H1 (cell line): ENCODE results near the gene FHIT. TPM values are rescaled to one million over a fixed set of nuclear protein-coding genes. Genes with fewer than 3 reads are reported as not detected.
A peak's percentile ranks its signal among the peaks of the same experiment; 100 is the strongest.

ENCODE experiments used
- CTCF ChIA-PET: fragments of 300-600 bp; sonication (Branson Sonifier 250); formaldehyde crosslinking; loops from one replicate; lab custom pipeline; 2021; ENCODE audit not compliant: partially characterized antibody; lab: Charles Lee
- POLR2A ChIA-PET: fragments of 300-600 bp; sonication (Branson Sonifier 250); formaldehyde crosslinking; loops from one replicate; lab custom pipeline; 2021; ENCODE audit warnings: inconsistent platforms; ENCODE audit not compliant: partially characterized antibody; lab: Charles Lee
- DNase-seq, 2 experiments: peaks; one replicate each; pipeline versions ENCODE4 v3.0.0 to v3.0.0-alpha.2; 2010 to 2022; ENCODE audit warnings: low spot score in 2 of 2, low read depth in 1 of 2, mixed read lengths in 1 of 2
- FAIRE-seq: peaks from 2 replicates; lab custom pipeline; 2011; peaks lifted over from hg19 to GRCh38; lab: Jason Lieb, UNC
- H2AFZ ChIP-seq: 2 replicates; pipeline ENCODE4 v1.8.1; 2012; ENCODE audit warnings: low read length, inconsistent platforms
- H2AK5ac ChIP-seq: 2 replicates; pipeline ENCODE4 v1.6.1; 2013; ENCODE audit warnings: low read depth, low read length
- H2BK120ac ChIP-seq: replicated peaks from 2 replicates; pipeline ENCODE3; 2013; ENCODE audit warnings: low read depth, low read length, inconsistent platforms
- H2BK12ac ChIP-seq: 2 replicates; pipeline ENCODE4 v1.6.1; 2013; ENCODE audit warnings: low read depth, low read length
- H2BK15ac ChIP-seq: 2 replicates; pipeline ENCODE4 v1.6.1; 2013; ENCODE audit warnings: low read length
- H2BK20ac ChIP-seq: 2 replicates; pipeline ENCODE4 v1.6.1; 2013; ENCODE audit warnings: low read length
- H2BK5ac ChIP-seq: 2 replicates; pipeline ENCODE4 v1.6.1; 2013; ENCODE audit warnings: low read depth, low read length
- H3K14ac ChIP-seq: 2 replicates; pipeline ENCODE4 v1.6.1; 2013; ENCODE audit warnings: inconsistent platforms; ENCODE audit not compliant: insufficient read length
- H3K18ac ChIP-seq: 2 replicates; pipeline ENCODE4 v1.6.1; 2013; ENCODE audit warnings: low read length; ENCODE audit errors: extremely low read depth
- H3K23ac ChIP-seq: 2 replicates; pipeline ENCODE4 v1.6.1; 2013; ENCODE audit warnings: inconsistent platforms; ENCODE audit not compliant: insufficient read length
- H3K23me2 ChIP-seq: 2 replicates; pipeline ENCODE4 v1.6.1; 2013; ENCODE audit warnings: low read depth, low read length
- H3K27ac ChIP-seq: 2 replicates; pipeline ENCODE4 v1.6.1; 2011; ENCODE audit warnings: low read depth, low read length, inconsistent platforms
- H3K27me3 ChIP-seq, 4 experiments: replicated peaks in 1 of 4; 1 replicate in 1 of 4; 2 replicates in 3 of 4; pipeline versions ENCODE4 v1.6.1 to v1.8.1; 2011 to 2013; ENCODE audit warnings: low read length in 3 of 4, mild to moderate bottlenecking in 3 of 4, inconsistent platforms in 2 of 4, mixed read lengths in 2 of 4, moderate library complexity in 1 of 4; ENCODE audit not compliant: control insufficient read depth in 3 of 4, insufficient read depth in 3 of 4; ENCODE audit errors: extremely low read depth in 1 of 4
- H3K36me3 ChIP-seq, 4 experiments: 2 replicates each; pipeline versions ENCODE4 v1.6.1 to v1.8.1; 2011 to 2013; ENCODE audit warnings: mild to moderate bottlenecking in 4 of 4, low read length in 3 of 4, moderate library complexity in 2 of 4, control low read depth in 1 of 4, inconsistent platforms in 1 of 4; ENCODE audit not compliant: insufficient read depth in 4 of 4, control insufficient read depth in 2 of 4
- H3K4ac ChIP-seq: replicated peaks from 2 replicates; pipeline ENCODE3; 2013; ENCODE audit warnings: low read length, low read depth, mixed read lengths, inconsistent platforms; ENCODE audit not compliant: insufficient read length
- H3K4me1 ChIP-seq, 4 experiments: replicated peaks in 1 of 4; 1 replicate in 1 of 4; 2 replicates in 3 of 4; pipeline versions ENCODE4 v1.6.1 to v1.8.1; 2011 to 2013; ENCODE audit warnings: low read length in 3 of 4, inconsistent platforms in 2 of 4, mixed read lengths in 1 of 4; ENCODE audit not compliant: insufficient read depth in 4 of 4, control insufficient read depth in 3 of 4
- H3K4me2 ChIP-seq, 2 experiments: 2 replicates each; pipeline versions ENCODE4 v1.6.1 to v1.8.1; 2011 to 2013; ENCODE audit warnings: low read depth in 2 of 2, low read length in 2 of 2, control low read depth in 1 of 2, inconsistent platforms in 1 of 2, mild to moderate bottlenecking in 1 of 2; ENCODE audit not compliant: insufficient read depth in 1 of 2
- H3K4me3 ChIP-seq, 4 experiments: fragments of 200-600, 300-600 bp in 1 of 4; sonication (generic), shearing (Covaris generic), sonication (Bioruptor Twin) in 1 of 4; 2 replicates each; pipeline versions ENCODE4 v1.5.1 to v1.8.1; 2011 to 2016; ENCODE audit warnings: low read length in 4 of 4, low read depth in 3 of 4, control low read depth in 2 of 4, inconsistent platforms in 2 of 4, mild to moderate bottlenecking in 2 of 4, mixed read lengths in 1 of 4, moderate library complexity in 1 of 4; ENCODE audit not compliant: insufficient read depth in 2 of 4; ENCODE audit errors: extremely low read depth in 1 of 4
- H3K56ac ChIP-seq: replicated peaks from 2 replicates; pipeline ENCODE3; 2013; ENCODE audit warnings: low read depth, mild to moderate bottlenecking, mixed read lengths, low read length, inconsistent platforms; ENCODE audit not compliant: insufficient read length
- H3K79me1 ChIP-seq: 2 replicates; pipeline ENCODE4 v1.6.1; 2013; ENCODE audit warnings: low read depth, low read length, control low read depth
- H3K79me2 ChIP-seq, 2 experiments: 2 replicates each; pipeline versions ENCODE4 v1.6.1 to v1.8.1; 2012 to 2013; ENCODE audit warnings: low read length in 2 of 2, mild to moderate bottlenecking in 2 of 2, inconsistent platforms in 1 of 2; ENCODE audit not compliant: insufficient read depth in 2 of 2, control insufficient read depth in 1 of 2
- H3K9ac ChIP-seq, 4 experiments: replicated peaks in 1 of 4; 1 replicate in 1 of 4; 2 replicates in 3 of 4; pipeline versions ENCODE4 v1.6.1 to v1.8.1; 2011 to 2013; ENCODE audit warnings: low read depth in 3 of 4, low read length in 3 of 4, control low read depth in 2 of 4, mild to moderate bottlenecking in 2 of 4, moderate library complexity in 2 of 4, inconsistent platforms in 1 of 4; ENCODE audit errors: extremely low read depth in 1 of 4
- H3K9me3 ChIP-seq, 2 experiments: 2 replicates each; pipeline versions ENCODE4 v1.6.1 to v1.8.1; 2012 to 2013; ENCODE audit warnings: mild to moderate bottlenecking in 2 of 2, moderate library complexity in 2 of 2, control low read depth in 1 of 2, inconsistent platforms in 1 of 2, low read depth in 1 of 2, low read length in 1 of 2, mixed read lengths in 1 of 2; ENCODE audit not compliant: insufficient read depth in 2 of 2
- H4K20me1 ChIP-seq, 2 experiments: replicated peaks in 1 of 2; 2 replicates each; pipeline versions ENCODE3 to v1.8.1; 2011 to 2013; ENCODE audit warnings: inconsistent platforms in 2 of 2, low read length in 2 of 2, mild to moderate bottlenecking in 1 of 2; ENCODE audit not compliant: insufficient read depth in 2 of 2, control insufficient read depth in 1 of 2
- H4K5ac ChIP-seq: 2 replicates; pipeline ENCODE4 v1.6.1; 2013; ENCODE audit warnings: low read length, low read depth, mixed read lengths, inconsistent platforms; ENCODE audit not compliant: insufficient read length
- H4K8ac ChIP-seq: 2 replicates; pipeline ENCODE4 v1.8.0; 2013; ENCODE audit warnings: mild to moderate bottlenecking, moderate library complexity, low read length, inconsistent platforms; ENCODE audit not compliant: insufficient read depth; ENCODE audit errors: extremely low read depth
- H4K91ac ChIP-seq: replicated peaks from 2 replicates; pipeline ENCODE3; 2013; ENCODE audit warnings: low read length, mixed read lengths, inconsistent platforms; ENCODE audit not compliant: insufficient read length
- ASH2L ChIP-seq: fragments of 200-600, 300-600 bp; sonication (generic); IDR thresholded peaks from one replicate; pipeline ENCODE4 v1.7.1; 2017; ENCODE audit warnings: low read length
- CBX5 ChIP-seq: fragments of 300-800, 300-1000 bp; sonication (generic); IDR thresholded peaks from 2 replicates; pipeline ENCODE4 v1.7.1; 2016; ENCODE audit warnings: antibody characterized with exemption, low read length, low read depth
- CBX8 ChIP-seq: fragments of 300-800, 300-1000 bp; sonication (generic); IDR thresholded peaks from 2 replicates; pipeline ENCODE4 v1.7.1; 2016; ENCODE audit warnings: low read depth, low read length, borderline replicate concordance
- GTF2F1 ChIP-seq: IDR thresholded peaks from 2 replicates; pipeline ENCODE4 v1.6.1; 2012; ENCODE audit warnings: low read depth, low read length, improper control_type of control experiment, borderline replicate concordance
- POLR2A ChIP-seq, 2 experiments: IDR thresholded peaks; 1 replicate in 1 of 2; 2 replicates in 1 of 2; pipeline ENCODE4 v1.6.1; 2011; ENCODE audit warnings: low read depth in 2 of 2, low read length in 2 of 2, mild to moderate bottlenecking in 2 of 2; ENCODE audit errors: control extremely low read depth in 1 of 2
- POU5F1 ChIP-seq: IDR thresholded peaks from 2 replicates; pipeline ENCODE4 v1.6.1; 2011; ENCODE audit warnings: low read depth, mild to moderate bottlenecking, low read length, moderate library complexity
- SRF ChIP-seq: IDR thresholded peaks from 2 replicates; pipeline ENCODE4 v1.6.1; 2011; ENCODE audit warnings: mild to moderate bottlenecking, low read depth, low read length, moderate library complexity
- SUZ12 ChIP-seq: fragments of 200-600 bp; sonication (generic); IDR thresholded peaks from 2 replicates; pipeline ENCODE4 v1.6.1; 2012; ENCODE audit warnings: mild to moderate bottlenecking, inconsistent platforms, low read length, moderate library complexity, mixed read lengths
- TAF7 ChIP-seq: optimal IDR thresholded peaks from 2 replicates; pipeline ENCODE3; 2011; ENCODE audit warnings: low read depth, mild to moderate bottlenecking, inconsistent platforms, low read length, moderate library complexity, borderline replicate concordance
- TEAD4 ChIP-seq: IDR thresholded peaks from 2 replicates; pipeline ENCODE4 v1.6.1; 2012; ENCODE audit warnings: low read depth, low read length, inconsistent platforms, mixed read lengths
- WGBS, 2 experiments: shearing (Covaris generic) in 1 of 2; methylation state at CpG; one replicate each; pipeline versions ENCODE4 v1.1.6 to v1.1.7; 2013 to 2015; ENCODE audit warnings: low lambda C conversion rate in 2 of 2, mixed read lengths in 2 of 2, inconsistent platforms in 1 of 2, low coverage in 1 of 2, missing lambda C conversion rate in 1 of 2; ENCODE audit not compliant: insufficient replicate concordance in 2 of 2, insufficient coverage in 1 of 2, insufficient read length in 1 of 2; ENCODE audit errors: extremely low coverage in 1 of 2, missing lambda C conversion rate in 1 of 2; 5-methylcytosine and 5-hydroxymethylcytosine counted together
- polyA plus RNA-seq, 7 experiments: library from polyadenylated mRNA; depleted of rRNA in 3 of 7; stranded (reverse) in 5 of 7; unstranded in 2 of 7; fragments of >200 nt in 5 of 7; fragments of 200-250 nt in 2 of 7; gene quantifications; 1 replicate in 5 of 7; 2 replicates in 1 of 7; 4 replicates in 1 of 7; pipeline versions ENCODE4 v1.2.1 to v1.2.3, GENCODE V29; 2011 to 2013; ENCODE audit warnings: missing spikeins in 2 of 7, mixed read lengths in 2 of 7
- total RNA-seq: library from RNA; stranded (reverse); fragmentation: NEBNext Ultra II Directional; extraction: Animal tissue kit (Norgen Biotek cat#: 25700); gene quantifications from 2 replicates; pipeline ENCODE4 v1.2.1, GENCODE V29; 2021

Gene FHIT
- total and polyA plus RNA-seq, 2 of the 8 experiments (the other 6 are each of a cell fraction or from before 2014, with no cell fraction given), result 1.2 to 3.2 TPM

DNA sequence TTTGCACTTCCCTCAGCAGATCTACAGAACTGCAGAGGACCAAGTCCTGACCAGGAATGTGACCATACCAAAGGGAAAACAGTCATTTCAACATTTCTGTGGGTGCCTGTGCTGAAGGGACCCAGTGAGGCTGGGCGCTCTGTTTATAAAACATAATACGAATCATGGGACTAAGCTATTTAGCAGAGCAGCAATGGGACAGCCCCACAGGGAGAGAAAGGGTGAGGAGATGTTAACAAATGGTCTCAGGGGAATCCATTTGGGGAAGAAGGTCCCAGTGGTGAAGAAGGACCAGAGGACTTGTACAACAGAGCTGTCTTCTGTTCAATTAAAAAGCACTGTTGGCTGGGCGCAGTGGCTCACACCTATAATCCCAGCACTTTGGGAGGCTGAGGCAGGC is 1025.4 kb downstream of the FHIT start:
- no peak overlapping the region for H4K5ac ChIP-seq
- no peak overlapping the region for H3K4me2 ChIP-seq
- H2AK5ac ChIP-seq, result 0 out of 2 replicates have a peak overlapping the region, but pooled peaks have one; percentile 15
- H3K9ac ChIP-seq, result no peak overlapping the region
- no peak overlapping the region for H2BK12ac ChIP-seq
- H2BK15ac ChIP-seq, result no peak overlapping the region
- H4K8ac ChIP-seq, result no peak overlapping the region
- no peak overlapping the region for H3K14ac ChIP-seq
- DNase-seq, result no peak
- no peaks in the 10 kb centered on the region for H3K23me2 ChIP-seq
- no peaks in the 10 kb centered on the region for H3K9me3 ChIP-seq
- no peak overlapping the region for H4K91ac ChIP-seq
- no peaks in the 10 kb centered on the region for H4K20me1 ChIP-seq
- no peak overlapping the region for H2AFZ ChIP-seq
- H3K79me1 ChIP-seq, result no peaks in the 10 kb centered on the region
- H3K23ac ChIP-seq, result no peak overlapping the region
- FAIRE-seq, result no peak
- TF ChIP-seq TEAD4 (no peak), POU5F1 (no peak), TAF7 (no peak), SRF (no peak), CBX8 (no peak), CBX5 (no peak), GTF2F1 (no peak), POLR2A (IDR thresholded peaks at IDR 0.05; ENCODE audit: control extremely low read depth in 1 of 2, low read depth in 2 of 2, low read length in 2 of 2) (no peak), ASH2L (no peak), SUZ12 (no peak)
- H2BK120ac ChIP-seq, result no peak overlapping the region
- H3K4ac ChIP-seq, result no peak overlapping the region
- H3K79me2 ChIP-seq, result no peaks in the 10 kb centered on the region
- H3K27ac ChIP-seq, result no peak overlapping the region
- POLR2A ChIA-PET, result no interaction called here
- 93% methylated on average over 3 of the region's 3 CpGs; no CpG with 5 or more reads in 1 of the 2 experiments for WGBS, 2 experiments
- no peaks in the 10 kb centered on the region for H3K27me3 ChIP-seq
- CTCF ChIA-PET, result interaction anchor here (1.0 kb wide), 1 partner anchor 19 kb away, joined by 3 read pairs; no protein-coding TSS in a partner anchor
- no peak overlapping the region for H3K56ac ChIP-seq
- no peak overlapping the region for H3K18ac ChIP-seq
- no peaks in the 10 kb centered on the region for H3K4me1 ChIP-seq
- H3K36me3 ChIP-seq, result no peaks in the 10 kb centered on the region
- H2BK5ac ChIP-seq, result no peak overlapping the region
- H2BK20ac ChIP-seq, result no peak overlapping the region
- H3K4me3 ChIP-seq, result no peak overlapping the region
